Endothelial cell of umbilical vein (primary cell): ENCODE measurements around the gene TRIM10. TPM values are rescaled to one million over a fixed set of nuclear protein-coding genes. Genes with fewer than 3 reads are reported as not detected.
A peak's percentile ranks its signal among the peaks of the same experiment; 100 is the strongest.

ENCODE experiments used
- BruUV-seq: library from RNA; stranded (reverse); fragments of 400-500 nt; replicated peaks from 2 replicates; lab custom pipeline; 2021; lab: Mats Ljungman, UMichigan
- CTCF ChIA-PET: fragments of 300-600, 350-600 bp; sonication (Branson Sonifier 250); formaldehyde crosslinking; loops from one replicate; lab custom pipeline; 2021; ENCODE audit warnings: antibody characterized with exemption, inconsistent platforms; lab: Charles Lee
- POLR2A ChIA-PET: fragments of 300-600, 350-600 bp; sonication (Branson Sonifier 250); formaldehyde crosslinking; loops from one replicate; lab custom pipeline; 2021; ENCODE audit warnings: antibody characterized with exemption, inconsistent platforms; lab: Charles Lee
- DNase-seq: peaks from one replicate; pipeline ENCODE4 v3.0.0-alpha.2; 2011; ENCODE audit warnings: low read depth, low spot score
- FAIRE-seq: peaks from 2 replicates; lab custom pipeline; 2011; peaks lifted over from hg19 to GRCh38; lab: Jason Lieb, UNC
- H2AFZ ChIP-seq: 2 replicates; pipeline ENCODE4 v1.6.0; 2012; ENCODE audit warnings: low read depth, low read length, control low read depth, inconsistent platforms
- H3K27ac ChIP-seq: 2 replicates; pipeline ENCODE4 v1.5.1; 2011; ENCODE audit warnings: low read depth, mild to moderate bottlenecking, control low read depth, low read length, moderate library complexity; ENCODE audit not compliant: insufficient read depth
- H3K27me3 ChIP-seq, 2 experiments: 2 replicates each; pipeline versions ENCODE4 v1.6.0 to v1.6.1; 2011; ENCODE audit warnings: low read length in 2 of 2, mixed read lengths in 1 of 2; ENCODE audit not compliant: control insufficient read depth in 2 of 2, insufficient read depth in 2 of 2
- H3K36me3 ChIP-seq, 2 experiments: 2 replicates in 1 of 2; 3 replicates in 1 of 2; pipeline ENCODE4 v1.5.1; 2011; ENCODE audit warnings: low read length in 2 of 2, mild to moderate bottlenecking in 1 of 2, moderate library complexity in 1 of 2; ENCODE audit not compliant: control insufficient read depth in 2 of 2, insufficient read depth in 2 of 2; ENCODE audit errors: extremely low read depth in 1 of 2
- H3K4me1 ChIP-seq: 3 replicates; pipeline ENCODE4 v1.5.1; 2011; ENCODE audit warnings: mild to moderate bottlenecking, low read length; ENCODE audit not compliant: control insufficient read depth, insufficient read depth; ENCODE audit errors: extremely low read depth
- H3K4me2 ChIP-seq: 2 replicates; pipeline ENCODE4 v1.6.1; 2011; ENCODE audit warnings: low read length, control low read depth, mixed read lengths; ENCODE audit not compliant: insufficient read depth
- H3K4me3 ChIP-seq, 3 experiments: fragments of 200-600 bp in 1 of 3; sonication (generic), shearing (Covaris generic) in 1 of 3; replicated peaks in 1 of 3; 2 replicates each; pipeline ENCODE4 v1.5.1; 2011 to 2016; ENCODE audit warnings: control low read depth in 3 of 3, low read length in 3 of 3, mild to moderate bottlenecking in 2 of 3, inconsistent platforms in 1 of 3, low read depth in 1 of 3, moderate library complexity in 1 of 3; ENCODE audit not compliant: insufficient read depth in 1 of 3
- H3K79me2 ChIP-seq: 2 replicates; pipeline ENCODE4 v1.6.0; 2012; ENCODE audit warnings: low read length, inconsistent platforms; ENCODE audit not compliant: control insufficient read depth, insufficient read depth
- H3K9ac ChIP-seq: replicated peaks from 2 replicates; pipeline ENCODE3; 2011; ENCODE audit warnings: low read length, control low read depth; ENCODE audit not compliant: insufficient read depth; ENCODE audit errors: extremely low read depth
- H3K9me1 ChIP-seq: replicated peaks from 3 replicates; pipeline ENCODE4 v1.6.0; 2011; ENCODE audit warnings: mild to moderate bottlenecking, low read length; ENCODE audit not compliant: control insufficient read depth, insufficient read depth; ENCODE audit errors: extremely low read depth
- H3K9me3 ChIP-seq: replicated peaks from 2 replicates; pipeline ENCODE4 v1.5.1; 2012; ENCODE audit warnings: low read length, inconsistent platforms; ENCODE audit not compliant: control insufficient read depth, insufficient read depth
- H4K20me1 ChIP-seq: replicated peaks from 2 replicates; pipeline ENCODE3; 2011; ENCODE audit warnings: mild to moderate bottlenecking, low read length; ENCODE audit not compliant: control insufficient read depth, insufficient read depth; ENCODE audit errors: extremely low read depth
- EZH2 ChIP-seq: IDR thresholded peaks from 2 replicates; pipeline ENCODE4 v1.6.1; 2012; ENCODE audit warnings: borderline replicate concordance, low read depth, mild to moderate bottlenecking, moderate library complexity, low read length, inconsistent platforms; ENCODE audit not compliant: severe bottlenecking
- FOS ChIP-seq: IDR thresholded peaks from 2 replicates; pipeline ENCODE4 v1.6.1; 2011; ENCODE audit warnings: mild to moderate bottlenecking, low read length, moderate library complexity, borderline replicate concordance; ENCODE audit not compliant: insufficient read depth
- GATA2 ChIP-seq: IDR thresholded peaks from 2 replicates; pipeline ENCODE4 v1.7.0; 2011; ENCODE audit warnings: low read depth, mild to moderate bottlenecking, moderate library complexity, mixed read lengths, low read length; ENCODE audit not compliant: insufficient read length, insufficient read depth
- JUN ChIP-seq: IDR thresholded peaks from 2 replicates; pipeline ENCODE4 v1.6.1; 2011; ENCODE audit warnings: borderline replicate concordance, low read depth; ENCODE audit not compliant: insufficient read length, insufficient read depth
- MYC ChIP-seq: IDR thresholded peaks from one replicate; pipeline ENCODE4 v1.6.1; 2011; ENCODE audit warnings: mild to moderate bottlenecking, low read depth, low read length
- POLR2A ChIP-seq: IDR thresholded peaks from 2 replicates; pipeline ENCODE4 v1.6.1; 2012; ENCODE audit warnings: low read depth, mild to moderate bottlenecking, control low read depth, low read length
- POLR2AphosphoS5 ChIP-seq: IDR thresholded peaks from 2 replicates; pipeline ENCODE4 v1.6.1; 2012; ENCODE audit warnings: low read depth, mild to moderate bottlenecking, control low read depth, low read length, moderate library complexity; ENCODE audit not compliant: insufficient read depth
- dilution Hi-C: fragments of 300-500 bp; cut with MboI; formaldehyde crosslinking; loops from one replicate; pipeline ENCODE4 v1.15.0; 2019; ENCODE audit warnings: low sequenced_read_pairs; ENCODE audit not compliant: extremely low pct_ligation_motif_present
- intact Hi-C: fragments of 100-400 bp; cut with micrococcal nuclease; formaldehyde crosslinking; loops from one replicate; pipeline ENCODE4 v1.10.0; 2022
- polyA plus RNA-seq, 4 experiments: library from polyadenylated mRNA; depleted of rRNA in 3 of 4; stranded (reverse) in 3 of 4; unstranded in 1 of 4; fragments of >200 nt; gene quantifications; 2 replicates each; pipeline versions ENCODE4 v1.2.1 to v1.2.3, GENCODE V29; 2011 to 2012; ENCODE audit warnings: missing spikeins in 1 of 4
- total RNA-seq: library from RNA; stranded (reverse); gene quantifications from 2 replicates; pipeline ENCODE4 v1.2.3, GENCODE V29; 2021
- TF ChIP-seq, protein P1 (sequence below): IDR thresholded peaks from 2 replicates; pipeline ENCODE4 v1.6.1; 2011; ENCODE audit not compliant: insufficient read depth, insufficient read length
- TF ChIP-seq, protein P2 (sequence below), 2 donors: IDR thresholded peaks; 1 replicate in 1 of 2; 2 replicates in 1 of 2; pipeline ENCODE4 v1.5.1; 2011; ENCODE audit warnings: low read length in 2 of 2, mild to moderate bottlenecking in 2 of 2, moderate library complexity in 2 of 2, control low read depth in 1 of 2, inconsistent platforms in 1 of 2, low read depth in 1 of 2; ENCODE audit not compliant: insufficient read depth in 1 of 2; ENCODE audit errors: extremely low read depth in 1 of 2

Gene TRIM10
- total and polyA plus RNA-seq, 2 donors (not counting 3 experiments of a cell fraction or from before 2014, with no cell fraction given): not detected

DNA sequence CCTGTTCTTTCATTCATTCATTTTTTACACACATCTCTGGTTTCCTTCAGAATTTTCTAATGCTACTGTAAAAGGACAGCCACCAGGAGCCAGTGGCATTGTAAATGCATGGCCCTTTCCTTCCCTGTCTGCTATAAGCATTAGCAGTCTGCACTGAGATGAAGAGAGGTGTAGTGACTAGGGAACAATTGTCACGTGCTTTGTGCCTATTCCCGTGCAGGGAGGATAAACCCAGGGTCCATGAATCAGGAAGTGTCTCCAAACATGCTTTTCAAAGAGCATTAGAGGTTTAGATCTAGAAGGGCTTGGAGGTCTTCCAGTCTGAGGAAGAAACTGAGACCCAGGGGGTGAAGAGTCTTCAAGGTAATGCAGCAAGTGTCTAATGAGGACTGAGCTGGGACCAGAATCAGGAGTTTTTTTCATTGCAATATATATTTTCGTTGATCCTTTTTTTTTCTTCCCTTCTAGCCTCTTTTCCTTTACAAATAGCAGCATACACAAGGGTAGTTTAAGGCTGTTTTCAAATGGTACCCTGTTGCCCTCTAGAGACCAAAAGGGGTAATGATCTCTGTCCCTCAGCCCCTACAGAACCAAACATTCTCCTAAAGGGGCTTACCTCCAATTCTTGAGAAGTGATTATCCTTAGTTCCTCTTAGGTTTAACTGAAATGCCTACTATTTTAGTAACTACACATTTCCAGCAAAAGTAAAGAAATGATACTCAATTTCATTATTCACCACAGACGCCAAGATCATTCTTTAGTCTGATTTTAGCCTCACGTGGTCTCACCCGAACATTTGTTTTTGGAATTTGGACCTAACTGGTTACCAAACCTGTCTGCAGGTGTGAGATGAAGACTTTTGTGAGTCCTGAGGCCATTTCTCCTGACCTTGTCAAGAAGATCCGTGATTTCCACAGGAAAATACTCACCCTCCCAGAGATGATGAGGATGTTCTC, 8.9 kb upstream of the TRIM10 start:
- Histone ChIP-seq H3K27me3 (peaks cover 51 to 74% of the 10 kb centered on the region in 2 experiments), H2AFZ (no peak overlapping the region), H3K9ac (no peak overlapping the region), H3K36me3 (no peaks in the 10 kb centered on the region), H4K20me1 (no peaks in the 10 kb centered on the region), H3K79me2 (no peaks in the 10 kb centered on the region), H3K27ac (no peak overlapping the region), H3K4me2 (no peak overlapping the region), H3K9me3 (no peaks in the 10 kb centered on the region), H3K4me1 (no peaks in the 10 kb centered on the region), H3K4me3 (no peak overlapping the region), H3K9me1 (no peaks in the 10 kb centered on the region)
- intact Hi-C loops: loop anchor here (1.0 to 10.0 kb wide), 3 partner anchors 67 to 322 kb away; no protein-coding TSS in a partner anchor
- dilution Hi-C loops: no loop called here
- no peak for TF ChIP-seq GATA2
- peak; percentile 48 for TF ChIP-seq EZH2
- TF ChIP-seq JUN: no peak
- no peak for TF ChIP-seq FOS
- TF ChIP-seq, protein P1, sequence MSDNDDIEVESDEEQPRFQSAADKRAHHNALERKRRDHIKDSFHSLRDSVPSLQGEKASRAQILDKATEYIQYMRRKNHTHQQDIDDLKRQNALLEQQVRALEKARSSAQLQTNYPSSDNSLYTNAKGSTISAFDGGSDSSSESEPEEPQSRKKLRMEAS: no peak
- no peak for TF ChIP-seq MYC
- TF ChIP-seq POLR2AphosphoS5: no peak
- TF ChIP-seq POLR2A: no peak
- TF ChIP-seq, protein P2, sequence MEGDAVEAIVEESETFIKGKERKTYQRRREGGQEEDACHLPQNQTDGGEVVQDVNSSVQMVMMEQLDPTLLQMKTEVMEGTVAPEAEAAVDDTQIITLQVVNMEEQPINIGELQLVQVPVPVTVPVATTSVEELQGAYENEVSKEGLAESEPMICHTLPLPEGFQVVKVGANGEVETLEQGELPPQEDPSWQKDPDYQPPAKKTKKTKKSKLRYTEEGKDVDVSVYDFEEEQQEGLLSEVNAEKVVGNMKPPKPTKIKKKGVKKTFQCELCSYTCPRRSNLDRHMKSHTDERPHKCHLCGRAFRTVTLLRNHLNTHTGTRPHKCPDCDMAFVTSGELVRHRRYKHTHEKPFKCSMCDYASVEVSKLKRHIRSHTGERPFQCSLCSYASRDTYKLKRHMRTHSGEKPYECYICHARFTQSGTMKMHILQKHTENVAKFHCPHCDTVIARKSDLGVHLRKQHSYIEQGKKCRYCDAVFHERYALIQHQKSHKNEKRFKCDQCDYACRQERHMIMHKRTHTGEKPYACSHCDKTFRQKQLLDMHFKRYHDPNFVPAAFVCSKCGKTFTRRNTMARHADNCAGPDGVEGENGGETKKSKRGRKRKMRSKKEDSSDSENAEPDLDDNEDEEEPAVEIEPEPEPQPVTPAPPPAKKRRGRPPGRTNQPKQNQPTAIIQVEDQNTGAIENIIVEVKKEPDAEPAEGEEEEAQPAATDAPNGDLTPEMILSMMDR (IDR thresholded peaks at IDR 0.05; ENCODE audit: extremely low read depth in 1 of 2, insufficient read depth in 1 of 2, low read depth in 1 of 2, low read length in 2 of 2): peak; percentile 57 to 74
- peak; percentile 52 for FAIRE-seq
- BruUV-seq: no TSS peak
- POLR2A ChIA-PET: no interaction called here
- peak; percentile 66 for DNase-seq
- CTCF ChIA-PET: interaction anchor here (1.2 kb wide), 1 partner anchor 39 kb away, joined by 3 read pairs; no protein-coding TSS in a partner anchor
